Left lung (tissue), 10 donors: ENCODE measurements around the gene CTNND2. TPM values are rescaled to one million over a fixed set of nuclear protein-coding genes. Genes with fewer than 3 reads are reported as not detected.
"Not testable (repeated sequence)": the region's sequence is repeated elsewhere in the genome, so short reads cannot be mapped to it uniquely, and the experiment has no call there.

Source experiments
- ATAC-seq: fragments of 200-7000 bp; cut with Tn5 transposase; one replicate; pipeline ENCODE4 v1.9.1; 2020; ENCODE audit warnings: moderate library complexity
- DNase-seq, 4 donors: peaks; one replicate each; pipeline ENCODE4 v3.0.0-alpha.2; 2013 to 2020
- H3K27ac ChIP-seq, 2 donors: fragments of 200-600 bp; sonication (generic) in 1 of 2; one replicate each; pipeline versions ENCODE4 v1.5.0 to v1.8.0; 2020 to 2021
- H3K27me3 ChIP-seq, 2 donors: fragments of 200-600 bp; sonication (generic) in 1 of 2; one replicate each; pipeline versions ENCODE4 v1.5.0 to v1.8.0; 2020 to 2021
- H3K36me3 ChIP-seq, 2 donors: fragments of 200-600 bp; sonication (generic) in 1 of 2; one replicate each; pipeline versions ENCODE4 v1.5.0 to v1.8.0; 2020 to 2021
- H3K4me1 ChIP-seq, 2 donors: fragments of 200-600 bp; one replicate each; pipeline ENCODE4 v1.8.0; 2021
- H3K4me3 ChIP-seq, 2 donors: fragments of 200-600 bp; sonication (generic) in 1 of 2; one replicate each; pipeline versions ENCODE4 v1.5.0 to v1.8.0; 2020 to 2021; ENCODE audit warnings: mild to moderate bottlenecking in 1 of 2
- H3K9me3 ChIP-seq, 2 donors: fragments of 200-600 bp; sonication (generic) in 1 of 2; one replicate each; pipeline versions ENCODE4 v1.5.0 to v1.8.0; 2020 to 2021
- CTCF ChIP-seq, 2 donors: fragments of 200-600 bp; sonication (generic) in 1 of 2; IDR thresholded peaks; one replicate each; pipeline versions ENCODE4 v1.5.0 to v1.8.0; 2021; ENCODE audit warnings: antibody characterized with exemption in 2 of 2
- intact Hi-C, 2 donors: fragments of 100-400 bp; cut with DNase I; formaldehyde crosslinking; loops; one replicate each; pipeline versions ENCODE4 v1.11.2 to v1.14.2; 2022
- polyA plus RNA-seq, 6 donors: library from polyadenylated mRNA; unstranded; fragments of 120-200 nt; gene quantifications; one replicate each; pipeline ENCODE4 v1.2.1, GENCODE V29; 2013; ENCODE audit not compliant: insufficient read length in 6 of 6
- total RNA-seq, 2 donors: library from RNA; stranded (reverse); fragmentation: NEBNext Ultra II Directional; extraction: Animal tissue kit (Norgen Biotek cat#: 25700); gene quantifications; one replicate each; pipeline ENCODE4 v1.2.1, GENCODE V29; 2021
- donor health status: DM: no; HTN: yes; CAD: no.
- donor health status: DM: no; HTN: no; CAD: no.

CTNND2 gene
- total and polyA plus RNA-seq, 8 donors = 1.2 to 4.2 (median 2.2) TPM; not detected in 1

- Histone ChIP-seq H3K36me3 (no peaks in the 10 kb centered on the region), H3K9me3 (no peaks in the 10 kb centered on the region), H3K27me3 (no peaks in the 10 kb centered on the region), H3K4me3 (no peak overlapping the region), H3K4me1 (no peaks in the 10 kb centered on the region), H3K27ac (no peak overlapping the region)
- ATAC-seq (no peak), DNase-seq (no peak)
- intact Hi-C loops = no loop called here
- no peak for TF ChIP-seq CTCF (IDR thresholded peaks at IDR 0.05)
These were observed 896.9 kb downstream of the CTNND2 start for GRCh38 chr5:11007269-11007870.

- H3K36me3 ChIP-seq, H3K4me3 ChIP-seq, ATAC-seq, DNase-seq, H3K9me3 ChIP-seq, intact Hi-C loops, H3K27ac ChIP-seq, H3K4me1 ChIP-seq, H3K27me3 ChIP-seq: not testable (repeated sequence)
These were observed 899.7 kb downstream of the CTNND2 start for GRCh38 chr5:11004523-11004922.

- H3K36me3 ChIP-seq = no peaks in the 10 kb centered on the region
- ATAC-seq (no peak), DNase-seq (no peak)
- H3K27me3 ChIP-seq = no peaks in the 10 kb centered on the region
- no peaks in the 10 kb centered on the region for H3K9me3 ChIP-seq
- no peak for TF ChIP-seq CTCF (IDR thresholded peaks at IDR 0.05)
- no peaks in the 10 kb centered on the region for H3K4me1 ChIP-seq
- intact Hi-C loops = no loop called here
- no peak overlapping the region for H3K4me3 ChIP-seq
- H3K27ac ChIP-seq = no peak overlapping the region
These were observed 903.5 kb downstream of the CTNND2 start for GRCh38 chr5:11000515-11001353.

GRCh38 chr5:10999714-11000113, 904.5 kb downstream of the CTNND2 start:
- intact Hi-C loops = no loop called here
- H3K27me3 ChIP-seq = peaks cover 0 to under 1% of the 10 kb centered on the region in 2 donors

GRCh38 chr5:10995891-10996290, 908.4 kb downstream of the CTNND2 start:
- Histone ChIP-seq H3K27ac (no peak overlapping the region), H3K36me3 (no peaks in the 10 kb centered on the region), H3K9me3 (no peaks in the 10 kb centered on the region), H3K4me1 (no peaks in the 10 kb centered on the region), H3K4me3 (no peak overlapping the region), H3K27me3 (peaks cover 0 to 4% of the 10 kb centered on the region in 2 donors)
- intact Hi-C loops = no loop called here
- no peak for ATAC-seq
- TF ChIP-seq CTCF (IDR thresholded peaks at IDR 0.05) = no peak
- DNase-seq = no peak

More at GRCh38 chr5:10999714-11000113, 904.5 kb downstream of the CTNND2 start:
- TF ChIP-seq CTCF (IDR thresholded peaks at IDR 0.05) = no peak
- no peaks in the 10 kb centered on the region for H3K36me3 ChIP-seq
- DNase-seq (no peak), ATAC-seq (no peak)
- no peaks in the 10 kb centered on the region for H3K4me1 ChIP-seq
- no peak overlapping the region for H3K27ac ChIP-seq
- no peaks in the 10 kb centered on the region for H3K9me3 ChIP-seq
- H3K4me3 ChIP-seq = no peak overlapping the region
